Measurements from ENCODE around the gene ZNF219. TPM values are rescaled to one million over a fixed set of nuclear protein-coding genes. Genes with fewer than 3 reads are reported as not detected.

The ZNF219 gene
- total and polyA plus RNA-seq, 2 donors (not counting 1 experiment from before 2014, with no cell fraction given): 3.3 to 6.4 TPM

DNA sequence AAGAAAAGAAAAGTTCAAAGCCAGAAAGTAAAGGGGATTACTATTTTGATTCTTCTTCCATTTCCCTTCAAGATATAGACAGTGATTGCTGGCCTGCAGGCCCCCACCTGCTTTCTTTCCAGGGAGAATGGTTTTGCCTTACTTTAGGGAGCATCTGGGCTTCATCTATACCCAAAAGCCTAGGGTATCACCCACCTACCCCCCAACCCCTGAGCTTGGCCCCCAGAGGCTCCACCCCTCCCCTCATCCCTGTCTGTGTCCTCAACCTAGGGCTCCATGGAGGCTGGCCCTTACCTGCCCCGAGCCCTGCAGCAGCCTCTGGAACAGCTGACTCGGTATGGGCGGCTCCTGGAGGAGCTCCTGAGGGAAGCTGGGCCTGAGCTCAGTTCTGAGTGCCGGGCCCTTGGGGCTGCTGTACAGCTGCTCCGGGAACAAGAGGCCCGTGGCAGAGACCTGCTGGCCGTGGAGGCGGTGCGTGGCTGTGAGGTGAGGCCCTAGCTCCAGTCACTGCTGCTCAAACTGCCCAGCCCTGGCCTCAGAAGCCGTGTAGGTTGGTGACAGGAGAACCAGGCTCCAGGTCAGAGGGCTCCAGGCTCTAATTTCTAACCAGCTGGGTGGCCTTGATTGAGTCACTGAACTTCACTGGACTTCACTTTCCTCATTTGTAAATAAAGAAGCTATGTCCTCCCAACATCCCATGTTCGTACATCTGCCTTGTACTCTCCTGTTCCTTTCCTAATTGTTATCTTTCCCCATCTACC is 14.7 kb downstream of the ZNF219 start:
- no peak overlapping the region for H3K27ac Mint-ChIP-seq
- Histone ChIP-seq H3K27me3 (replicated peaks in 1 of 4; ENCODE audit: control extremely low read depth in 1 of 4, control insufficient read depth in 3 of 4, insufficient read depth in 4 of 4, low read length in 3 of 4) (no peaks in the 10 kb centered on the region), H3K4me3 (ENCODE audit: control extremely low read depth in 1 of 5, extremely low read depth in 1 of 5, insufficient read depth in 1 of 5, low read depth in 2 of 5, low read length in 4 of 5) (no peak overlapping the region), H4K20me1 (ENCODE audit: control insufficient read depth, insufficient read depth, low read length, poor library complexity, severe bottlenecking) (no peaks in the 10 kb centered on the region), H3K9me3 (ENCODE audit: control extremely low read depth in 1 of 3, control insufficient read depth in 2 of 3, insufficient read depth in 1 of 3, low read length in 2 of 3) (peaks cover 0 to 3% (median 0%) of the 10 kb centered on the region in 3 donors), H3K4me1 (ENCODE audit: control insufficient read depth in 2 of 2, insufficient read depth in 2 of 2, low read length in 2 of 2) (peaks cover 11 to 14% of the 10 kb centered on the region in 2 donors), H3K4me2 (replicated peaks; ENCODE audit: low read depth, low read length, poor library complexity, severe bottlenecking) (no peak overlapping the region), H3K27ac (ENCODE audit: low read length in 2 of 2) (no peak overlapping the region), H3K9ac (ENCODE audit: low read length) (no peak overlapping the region), H3K79me2 (ENCODE audit: control insufficient read depth, insufficient read depth, low read length) (no peaks in the 10 kb centered on the region), H2AFZ (ENCODE audit: insufficient read depth, low read depth, low read length, poor library complexity, severe bottlenecking) (no peak overlapping the region), H3K36me3 (replicated peaks in 1 of 2; ENCODE audit: control extremely low read depth in 1 of 2, control insufficient read depth in 1 of 2, extremely low read depth in 1 of 2, insufficient read depth in 2 of 2, low read length in 1 of 2) (no peaks in the 10 kb centered on the region)
- ChIA-PET POLR2A (no interaction called here), CTCF (interaction anchor here (0.6 to 7.8 kb wide), 7 partner anchors 10 to 72 kb away, joined by 3 to 73 read pairs (median 4); partner anchors contain the start of gene ARHGEF40)
- no peak overlapping the region for H3K4me3 Mint-ChIP-seq
- intact Hi-C loops (cut with micrococcal nuclease): no loop called here
- TF ChIP-seq EZH2 (IDR thresholded peaks at IDR 0.05; ENCODE audit: borderline replicate concordance, insufficient read depth, low read depth, low read length, poor library complexity, severe bottlenecking): no peak
- TF ChIP-seq, protein P1, sequence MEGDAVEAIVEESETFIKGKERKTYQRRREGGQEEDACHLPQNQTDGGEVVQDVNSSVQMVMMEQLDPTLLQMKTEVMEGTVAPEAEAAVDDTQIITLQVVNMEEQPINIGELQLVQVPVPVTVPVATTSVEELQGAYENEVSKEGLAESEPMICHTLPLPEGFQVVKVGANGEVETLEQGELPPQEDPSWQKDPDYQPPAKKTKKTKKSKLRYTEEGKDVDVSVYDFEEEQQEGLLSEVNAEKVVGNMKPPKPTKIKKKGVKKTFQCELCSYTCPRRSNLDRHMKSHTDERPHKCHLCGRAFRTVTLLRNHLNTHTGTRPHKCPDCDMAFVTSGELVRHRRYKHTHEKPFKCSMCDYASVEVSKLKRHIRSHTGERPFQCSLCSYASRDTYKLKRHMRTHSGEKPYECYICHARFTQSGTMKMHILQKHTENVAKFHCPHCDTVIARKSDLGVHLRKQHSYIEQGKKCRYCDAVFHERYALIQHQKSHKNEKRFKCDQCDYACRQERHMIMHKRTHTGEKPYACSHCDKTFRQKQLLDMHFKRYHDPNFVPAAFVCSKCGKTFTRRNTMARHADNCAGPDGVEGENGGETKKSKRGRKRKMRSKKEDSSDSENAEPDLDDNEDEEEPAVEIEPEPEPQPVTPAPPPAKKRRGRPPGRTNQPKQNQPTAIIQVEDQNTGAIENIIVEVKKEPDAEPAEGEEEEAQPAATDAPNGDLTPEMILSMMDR (IDR thresholded peaks at IDR 0.05): no peak
- no peak for DNase-seq
- WGBS (ENCODE audit: insufficient coverage): 94% methylated on average over 11 of the region's 11 CpGs
- peaks cover 8% of the 10 kb centered on the region for H3K27me3 Mint-ChIP-seq
- H3K4me1 Mint-ChIP-seq: peaks cover 13% of the 10 kb centered on the region
- no peaks in the 10 kb centered on the region for H3K9me3 Mint-ChIP-seq (ENCODE audit: insufficient read depth)
- no peak for ATAC-seq (ENCODE audit: low read depth)

GRCh38 chr14:21081521-21082142 is 16.8 kb downstream of the ZNF219 start:
- no peak overlapping the region for H3K4me2 ChIP-seq (replicated peaks; ENCODE audit: low read depth, low read length, poor library complexity, severe bottlenecking)
- ChIA-PET CTCF (interaction anchor here (0.8 to 2.0 kb wide), 4 partner anchors 11 to 67 kb away, joined by 3 to 7 read pairs (median 4); no protein-coding TSS in a partner anchor), POLR2A (no interaction called here)
- DNase-seq: no peak
- no peak overlapping the region for H3K27ac ChIP-seq (ENCODE audit: low read length in 2 of 2)
- no peaks in the 10 kb centered on the region for H3K36me3 ChIP-seq (replicated peaks in 1 of 2; ENCODE audit: control extremely low read depth in 1 of 2, control insufficient read depth in 1 of 2, extremely low read depth in 1 of 2, insufficient read depth in 2 of 2, low read length in 1 of 2)
- H3K27me3 ChIP-seq (replicated peaks in 1 of 4; ENCODE audit: control extremely low read depth in 1 of 4, control insufficient read depth in 3 of 4, insufficient read depth in 4 of 4, low read length in 3 of 4): no peaks in the 10 kb centered on the region
- H3K27ac Mint-ChIP-seq: no peak overlapping the region
- H3K4me3 Mint-ChIP-seq: no peak overlapping the region
- H2AFZ ChIP-seq (ENCODE audit: insufficient read depth, low read depth, low read length, poor library complexity, severe bottlenecking): no peak overlapping the region
- H3K4me1 Mint-ChIP-seq: peaks cover 6% of the 10 kb centered on the region
- peaks cover 0 to under 1% of the 10 kb centered on the region in 2 donors for H3K4me1 ChIP-seq (ENCODE audit: control insufficient read depth in 2 of 2, insufficient read depth in 2 of 2, low read length in 2 of 2)
- H3K79me2 ChIP-seq (ENCODE audit: control insufficient read depth, insufficient read depth, low read length): no peaks in the 10 kb centered on the region
- no peaks in the 10 kb centered on the region for H3K9me3 Mint-ChIP-seq (ENCODE audit: insufficient read depth)
- 89% methylated on average over 26 of the region's 30 CpGs for WGBS (ENCODE audit: insufficient coverage)
- no peak for TF ChIP-seq EZH2 (IDR thresholded peaks at IDR 0.05; ENCODE audit: borderline replicate concordance, insufficient read depth, low read depth, low read length, poor library complexity, severe bottlenecking)
- TF ChIP-seq, protein P1 (IDR thresholded peaks at IDR 0.05): no peak
- H3K9me3 ChIP-seq (ENCODE audit: control extremely low read depth in 1 of 3, control insufficient read depth in 2 of 3, insufficient read depth in 1 of 3, low read length in 2 of 3): peaks cover 0 to 3% (median 0%) of the 10 kb centered on the region in 3 donors
- peaks cover 8% of the 10 kb centered on the region for H3K27me3 Mint-ChIP-seq
- no peaks in the 10 kb centered on the region for H4K20me1 ChIP-seq (ENCODE audit: control insufficient read depth, insufficient read depth, low read length, poor library complexity, severe bottlenecking)
- no peak overlapping the region for H3K9ac ChIP-seq (ENCODE audit: low read length)
- ATAC-seq (ENCODE audit: low read depth): no peak
- intact Hi-C loops (cut with micrococcal nuclease): no loop called here
- H3K4me3 ChIP-seq (ENCODE audit: control extremely low read depth in 1 of 5, extremely low read depth in 1 of 5, insufficient read depth in 1 of 5, low read depth in 2 of 5, low read length in 4 of 5): no peak overlapping the region
